Measurements from ENCODE around the gene CNOT2. TPM values are rescaled to one million over a fixed set of nuclear protein-coding genes. Genes with fewer than 3 reads are reported as not detected.

CNOT2 gene
- total RNA-seq, 1 donor from 2014 or later, result 121 TPM

- Mint-ChIP-seq H3K9me3 (ENCODE audit: unreplicated experiment) (no peaks in the 10 kb centered on the region), H3K27me3 (ENCODE audit: unreplicated experiment) (no peaks in the 10 kb centered on the region), H3K4me3 (ENCODE audit: unreplicated experiment) (no peak overlapping the region), H3K27ac (ENCODE audit: unreplicated experiment) (no peak overlapping the region), H3K36me3 (ENCODE audit: unreplicated experiment) (no peaks in the 10 kb centered on the region), H3K4me1 (ENCODE audit: low read depth, unreplicated experiment) (no peaks in the 10 kb centered on the region)
- DNase-seq, result no peak
- TF ChIP-seq CTCF (IDR thresholded peaks at IDR 0.05; ENCODE audit: partially characterized antibody, unreplicated experiment), result no peak
Observed at GRCh38 chr12:70317781-70318180, 74.5 kb downstream of the CNOT2 start.

- no peak overlapping the region for H3K27ac Mint-ChIP-seq (ENCODE audit: unreplicated experiment)
- no peaks in the 10 kb centered on the region for H3K36me3 Mint-ChIP-seq (ENCODE audit: unreplicated experiment)
- TF ChIP-seq CTCF (IDR thresholded peaks at IDR 0.05; ENCODE audit: partially characterized antibody, unreplicated experiment), result no peak
- no peak for DNase-seq
- no peak overlapping the region for H3K4me3 Mint-ChIP-seq (ENCODE audit: unreplicated experiment)
- no peaks in the 10 kb centered on the region for H3K4me1 Mint-ChIP-seq (ENCODE audit: low read depth, unreplicated experiment)
- no peaks in the 10 kb centered on the region for H3K27me3 Mint-ChIP-seq (ENCODE audit: unreplicated experiment)
- H3K9me3 Mint-ChIP-seq (ENCODE audit: unreplicated experiment), result no peaks in the 10 kb centered on the region
Observed at GRCh38 chr12:70319605-70320004, 76.4 kb downstream of the CNOT2 start.

DNA sequence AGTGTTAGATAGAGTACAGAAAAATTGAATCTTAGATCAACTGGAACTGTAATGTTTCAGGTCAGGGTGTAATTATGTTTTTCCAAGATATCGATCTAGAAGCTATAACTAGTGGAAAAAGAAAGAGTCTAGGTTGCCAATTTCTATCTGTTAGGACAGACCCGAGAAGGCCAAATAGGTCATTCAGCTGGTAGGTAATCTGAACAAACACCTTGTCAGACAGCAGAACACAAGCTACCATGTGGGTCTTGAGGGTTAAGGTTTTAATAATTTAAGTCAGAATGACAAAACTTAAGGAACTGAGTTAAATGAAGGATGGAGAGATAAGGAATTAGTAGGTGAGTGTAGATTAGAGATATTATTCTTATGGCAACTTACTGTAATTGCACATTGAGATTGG lies 78.0 kb downstream of the CNOT2 start:
- Mint-ChIP-seq H3K36me3 (ENCODE audit: unreplicated experiment) (no peaks in the 10 kb centered on the region), H3K27me3 (ENCODE audit: unreplicated experiment) (no peaks in the 10 kb centered on the region), H3K27ac (ENCODE audit: unreplicated experiment) (no peak overlapping the region), H3K4me1 (ENCODE audit: low read depth, unreplicated experiment) (no peaks in the 10 kb centered on the region), H3K4me3 (ENCODE audit: unreplicated experiment) (no peak overlapping the region), H3K9me3 (ENCODE audit: unreplicated experiment) (no peaks in the 10 kb centered on the region)
- no peak for DNase-seq
- no peak for TF ChIP-seq CTCF (IDR thresholded peaks at IDR 0.05; ENCODE audit: partially characterized antibody, unreplicated experiment)

- Mint-ChIP-seq H3K4me1 (ENCODE audit: low read depth, unreplicated experiment) (no peaks in the 10 kb centered on the region), H3K9me3 (ENCODE audit: unreplicated experiment) (peaks cover 2% of the 10 kb centered on the region), H3K27me3 (ENCODE audit: unreplicated experiment) (no peaks in the 10 kb centered on the region), H3K36me3 (ENCODE audit: unreplicated experiment) (no peaks in the 10 kb centered on the region), H3K27ac (ENCODE audit: unreplicated experiment) (no peak overlapping the region), H3K4me3 (ENCODE audit: unreplicated experiment) (no peak overlapping the region)
- no peak for TF ChIP-seq CTCF (IDR thresholded peaks at IDR 0.05; ENCODE audit: partially characterized antibody, unreplicated experiment)
- no peak for DNase-seq
Observed at GRCh38 chr12:70327541-70327940, 84.3 kb downstream of the CNOT2 start.

- Mint-ChIP-seq H3K9me3 (ENCODE audit: unreplicated experiment) (peaks cover 2% of the 10 kb centered on the region), H3K4me1 (ENCODE audit: low read depth, unreplicated experiment) (no peaks in the 10 kb centered on the region), H3K36me3 (ENCODE audit: unreplicated experiment) (no peaks in the 10 kb centered on the region), H3K4me3 (ENCODE audit: unreplicated experiment) (no peak overlapping the region), H3K27ac (ENCODE audit: unreplicated experiment) (no peak overlapping the region), H3K27me3 (ENCODE audit: unreplicated experiment) (no peaks in the 10 kb centered on the region)
- TF ChIP-seq CTCF (IDR thresholded peaks at IDR 0.05; ENCODE audit: partially characterized antibody, unreplicated experiment), result no peak
- no peak for DNase-seq
Observed at GRCh38 chr12:70329728-70330127, 86.5 kb downstream of the CNOT2 start.
